SW 1271 (cell line): Measurements from ENCODE around the gene ITGB7.
"Not testable (repeated sequence)": the region's sequence is repeated elsewhere in the genome, so short reads cannot be mapped to it uniquely, and the experiment has no call there.

Experiments
- DNase-seq, 2 experiments: peaks; one replicate each; lab custom pipeline; 2025; lab: John Stamatoyannopoulos, UW

The ITGB7 gene

GRCh38 chr12:53217051-53217930, 10.2 kb upstream of the ITGB7 start:
- DNase-seq = peak in 1 of 2 experiments; percentile 51

- DNase-seq = no peak
Measured at GRCh38 chr12:53215497-53215896, 8.4 kb upstream of the ITGB7 start.

- DNase-seq = no peak
Measured at GRCh38 chr12:53214687-53215455, 7.8 kb upstream of the ITGB7 start.

GRCh38 chr12:53214221-53214620, 7.2 kb upstream of the ITGB7 start:
- DNase-seq = no peak

GRCh38 chr12:53213348-53213747, 6.3 kb upstream of the ITGB7 start:
- DNase-seq = peak; percentile 22 to 68

- no peak for DNase-seq
Measured at GRCh38 chr12:53212931-53213330, 5.9 kb upstream of the ITGB7 start.

- no peak for DNase-seq
Measured at GRCh38 chr12:53211476-53212381, 4.7 kb upstream of the ITGB7 start.

- no peak for DNase-seq
Measured at GRCh38 chr12:53210843-53211242, 3.8 kb upstream of the ITGB7 start.

GRCh38 chr12:53208877-53209463, 1.9 kb upstream of the ITGB7 start:
- DNase-seq = no peak

GRCh38 chr12:53208435-53208834, 1.4 kb upstream of the ITGB7 start:
- no peak for DNase-seq

GRCh38 chr12:53205747-53206419, 1.2 kb downstream of the ITGB7 start:
- DNase-seq = no peak

GRCh38 chr12:53204351-53204750, 2.7 kb downstream of the ITGB7 start:
- DNase-seq = no peak

- DNase-seq = not testable (repeated sequence)
Measured at GRCh38 chr12:53202316-53202715, 4.7 kb downstream of the ITGB7 start.

- no peak for DNase-seq
Measured at GRCh38 chr12:53201639-53202038, 5.4 kb downstream of the ITGB7 start.

GRCh38 chr12:53201177-53201541, 5.9 kb downstream of the ITGB7 start:
- no peak for DNase-seq

GRCh38 chr12:53200458-53201176, 6.4 kb downstream of the ITGB7 start:
- DNase-seq = no peak

GRCh38 chr12:53200107-53200457, 7.0 kb downstream of the ITGB7 start:
- DNase-seq = no peak

- no peak for DNase-seq
Measured at GRCh38 chr12:53199700-53200099, 7.4 kb downstream of the ITGB7 start.

GRCh38 chr12:53198486-53199110, 8.5 kb downstream of the ITGB7 start:
- DNase-seq = no peak

- no peak for DNase-seq
Measured at GRCh38 chr12:53197011-53197640, 9.9 kb downstream of the ITGB7 start.
